ENCODE data around the gene TBC1D10A.

The TBC1D10A gene

DNA sequence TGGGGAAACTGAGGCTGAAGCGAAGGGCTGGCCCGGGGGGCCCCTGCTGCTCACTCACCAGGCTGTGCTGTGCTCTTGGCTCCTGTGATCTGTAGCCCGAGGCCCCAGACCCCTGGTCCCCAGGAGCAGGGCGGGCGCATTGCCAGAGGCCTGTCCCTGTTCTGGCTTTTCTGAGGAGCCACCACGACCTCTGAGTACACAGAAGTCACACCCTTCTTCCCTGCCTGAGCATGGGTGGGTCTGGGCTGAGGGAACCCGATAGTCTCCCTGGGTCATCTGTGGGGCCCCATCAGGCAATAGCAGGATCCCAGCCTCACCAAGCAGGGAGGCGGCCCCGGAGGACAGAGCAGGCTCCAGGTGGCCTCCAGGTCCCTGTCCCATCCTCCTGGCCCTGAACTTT is 42.6 kb downstream of the TBC1D10A start:
- DNase-seq = no peak

DNA sequence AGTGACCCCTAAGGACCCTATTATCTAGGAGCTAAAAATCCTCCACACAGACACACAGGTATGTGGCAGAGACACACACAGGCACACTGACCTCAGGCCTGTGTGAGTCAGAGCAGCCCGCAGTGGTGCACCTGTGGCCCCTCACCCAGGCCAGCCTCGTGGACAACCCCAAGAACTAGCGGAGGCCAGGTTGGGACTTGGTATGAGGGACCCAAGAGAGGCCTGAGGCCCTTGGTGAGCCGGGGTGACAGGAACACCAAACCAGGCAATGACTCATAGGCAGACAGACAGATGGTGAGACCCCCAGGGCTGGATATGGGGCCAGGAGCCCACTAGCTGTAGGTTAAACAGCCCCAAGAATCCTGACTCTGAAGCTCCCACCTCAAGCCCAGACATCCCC is 43.4 kb downstream of the TBC1D10A start:
- no peak for DNase-seq

DNA sequence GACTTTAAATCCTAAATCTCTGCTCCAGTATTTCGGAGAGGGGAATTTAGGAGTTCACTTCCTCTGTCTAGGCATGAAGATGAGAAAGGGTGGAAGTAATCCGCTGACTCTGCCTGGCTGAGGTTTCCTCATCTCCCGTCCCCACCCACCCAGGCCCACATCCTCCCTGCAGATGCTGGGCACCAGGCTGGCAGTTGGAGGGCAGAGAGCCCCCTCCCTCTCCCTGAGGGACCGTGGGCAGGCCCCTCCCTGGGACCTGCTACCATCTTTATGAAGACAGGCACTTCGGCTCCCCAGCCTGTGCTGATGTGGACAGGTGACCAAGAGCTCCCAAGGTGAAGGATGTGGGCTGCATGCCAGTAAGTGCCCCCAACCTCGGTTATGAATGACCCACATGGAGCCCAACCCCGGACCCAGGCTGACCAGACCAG is 44.1 kb downstream of the TBC1D10A start:
- peak; percentile 28 for DNase-seq

DNA sequence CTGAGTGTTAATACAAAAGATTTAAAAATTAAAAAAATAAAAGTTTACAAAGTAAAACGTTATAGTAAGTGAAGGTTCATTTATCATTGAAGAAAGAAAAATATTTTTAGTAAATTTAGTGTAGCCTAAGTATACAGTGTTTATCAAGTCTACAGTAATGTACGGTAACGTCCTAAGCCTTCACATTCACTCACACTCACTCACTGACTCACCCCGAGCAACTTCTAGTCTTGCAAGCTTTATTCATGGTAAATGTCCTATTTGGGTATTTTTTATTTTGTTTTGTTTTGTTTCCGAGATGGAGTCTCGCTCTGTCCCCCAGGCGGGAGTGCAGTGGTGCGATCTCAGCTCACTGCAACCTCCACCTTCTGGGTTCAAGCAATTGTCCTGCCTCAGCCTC is 46.2 kb downstream of the TBC1D10A start:
- no peak for DNase-seq

DNA sequence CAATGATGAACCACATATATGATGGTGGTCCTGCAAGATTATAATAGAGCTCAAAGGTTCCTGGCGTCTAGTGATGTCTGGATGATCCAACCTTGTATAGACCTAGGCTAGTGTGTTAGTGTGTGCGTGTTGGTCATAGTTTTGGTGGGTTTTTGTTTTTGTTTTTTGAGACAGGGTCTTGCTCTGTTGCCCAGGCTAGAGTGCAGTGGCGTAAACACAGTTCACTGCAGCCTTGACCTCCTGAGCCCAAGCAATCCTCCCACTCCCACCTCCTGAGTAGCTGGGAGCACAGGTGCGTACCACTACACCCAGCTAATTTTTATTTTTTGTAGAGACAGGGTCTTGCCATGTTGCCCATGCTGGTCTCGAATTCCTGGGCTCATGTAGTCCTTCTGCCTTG is 46.8 kb downstream of the TBC1D10A start:
- no peak for DNase-seq

DNA sequence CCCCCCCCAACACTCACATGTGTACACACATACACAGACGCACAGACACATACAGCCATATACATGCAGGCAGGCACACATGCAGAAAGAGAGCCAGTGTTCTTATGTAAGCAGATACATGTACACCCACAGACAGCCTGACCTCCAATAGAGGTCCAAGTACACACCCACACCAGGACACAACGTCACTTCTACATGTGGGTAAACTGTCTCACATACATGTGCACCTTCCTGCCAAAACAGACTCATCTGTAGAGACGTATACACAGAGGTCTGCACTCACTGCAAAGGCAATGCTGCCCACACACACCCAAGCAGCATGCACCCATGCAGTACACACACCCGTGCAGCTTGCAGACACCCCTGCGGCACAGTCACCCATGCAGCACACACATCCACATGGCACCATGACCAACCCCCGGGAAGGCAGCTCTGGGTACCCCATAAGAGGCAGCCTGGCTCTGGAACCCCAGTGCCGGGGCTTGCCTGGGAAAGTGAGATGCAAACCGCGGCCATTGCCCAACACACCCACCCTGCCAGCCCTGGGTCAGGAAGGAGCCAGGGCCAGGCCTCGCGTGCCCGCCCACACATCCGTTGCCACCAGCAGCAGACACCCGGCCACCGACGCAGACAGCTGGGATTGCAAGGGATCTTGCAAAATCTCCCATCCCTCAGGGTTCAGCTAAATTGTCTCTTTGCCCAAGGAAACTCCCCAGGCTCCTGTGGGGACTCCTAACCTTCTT is 47.5 kb downstream of the TBC1D10A start:
- no peak for DNase-seq

DNA sequence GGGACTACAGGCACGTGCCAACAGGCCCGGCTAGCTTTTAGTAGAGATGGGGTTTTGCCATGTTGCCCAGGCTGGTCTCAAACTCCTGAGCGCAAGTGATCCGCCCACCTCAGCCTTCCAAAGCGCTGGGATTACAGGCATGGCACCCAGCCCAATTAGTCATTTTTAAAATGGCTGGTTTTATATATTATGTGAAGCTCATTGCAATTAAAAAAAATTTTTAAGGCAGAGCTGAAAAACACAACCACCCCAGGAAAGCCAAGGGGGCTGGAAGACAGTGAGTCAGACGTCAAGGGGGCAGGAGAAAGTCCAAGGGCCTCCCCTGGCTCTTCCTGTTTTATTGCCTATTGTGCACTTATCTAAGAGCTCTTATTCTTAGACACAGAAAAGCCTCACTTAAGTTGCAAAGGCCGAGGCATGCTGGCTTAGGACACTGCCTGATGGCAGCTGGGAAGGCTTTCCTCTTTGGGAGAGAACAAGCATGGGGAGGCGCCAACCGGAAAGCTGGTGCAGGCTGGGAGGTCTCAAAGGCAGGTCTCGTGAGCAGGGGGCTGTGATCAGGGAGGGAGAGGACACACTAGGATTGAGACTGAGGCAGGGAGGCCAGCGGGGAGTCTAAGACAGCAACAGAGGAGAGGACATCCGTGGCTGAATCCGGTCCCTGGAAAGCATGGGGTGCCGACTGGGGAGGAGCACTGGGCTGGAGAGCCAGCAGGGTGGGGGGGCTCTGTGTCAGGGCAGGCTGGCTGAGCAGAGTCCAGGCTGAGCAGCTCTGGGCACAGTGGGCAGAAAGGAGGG is 49.0 kb downstream of the TBC1D10A start:
- peak; percentile 40 for DNase-seq

DNA sequence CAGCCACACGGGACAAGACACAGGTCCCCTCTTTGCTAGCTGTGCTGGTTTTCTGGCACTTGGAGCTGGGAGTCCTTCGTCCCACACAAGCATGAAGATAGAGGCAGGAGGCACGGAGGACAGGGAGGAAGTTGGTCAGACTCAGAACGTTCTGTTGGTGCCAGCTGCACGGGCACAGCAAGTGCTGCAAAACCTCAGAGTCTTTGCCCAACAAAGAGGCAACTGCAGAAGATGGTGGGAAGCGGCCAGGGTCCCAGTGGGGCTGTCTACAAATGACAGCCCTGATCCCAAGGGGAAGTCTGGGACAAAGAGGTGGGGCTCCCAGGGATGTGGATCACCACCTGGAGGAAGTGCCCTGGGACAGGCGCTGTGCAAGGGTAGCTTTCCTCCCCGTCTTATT is 50.7 kb downstream of the TBC1D10A start:
- no peak for DNase-seq

DNA sequence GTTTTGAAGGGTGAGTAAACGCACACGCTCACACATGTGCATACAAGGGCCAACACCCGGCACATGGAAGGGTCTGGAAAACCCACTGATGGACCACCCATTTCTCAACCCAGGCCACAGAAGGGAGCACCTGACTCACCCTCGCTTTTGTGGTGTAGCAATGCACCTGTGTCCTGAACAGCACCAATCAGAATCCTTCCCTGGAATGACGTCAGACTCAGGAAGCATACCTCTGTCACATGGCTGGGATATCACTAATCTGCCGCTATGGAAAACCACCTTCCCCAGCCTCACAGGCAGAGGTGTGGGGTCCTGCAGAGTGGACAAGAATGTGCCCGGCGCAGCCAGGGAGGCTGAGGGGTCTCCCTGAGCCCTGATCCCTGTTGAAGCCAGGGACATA is 51.1 kb downstream of the TBC1D10A start:
- no peak for DNase-seq

DNA sequence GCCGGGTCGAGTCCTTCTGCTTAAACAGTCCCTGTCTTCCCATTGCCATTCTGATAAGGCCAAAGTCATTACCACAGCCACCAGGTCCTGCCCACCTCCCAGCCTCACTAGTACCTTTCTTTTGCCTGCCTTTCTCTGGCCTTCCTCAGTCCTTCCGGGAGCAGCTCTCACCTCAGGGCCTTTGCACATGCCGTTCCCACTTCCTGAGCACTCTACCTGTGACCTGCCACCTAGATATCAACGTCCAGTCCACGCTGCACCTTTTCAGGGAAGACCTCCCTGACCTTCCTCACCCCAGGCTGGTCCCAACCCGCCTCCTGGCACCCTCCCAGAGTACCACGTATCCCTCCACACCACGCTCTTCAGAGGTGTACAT is 52.3 kb downstream of the TBC1D10A start:
- no peak for DNase-seq

DNA sequence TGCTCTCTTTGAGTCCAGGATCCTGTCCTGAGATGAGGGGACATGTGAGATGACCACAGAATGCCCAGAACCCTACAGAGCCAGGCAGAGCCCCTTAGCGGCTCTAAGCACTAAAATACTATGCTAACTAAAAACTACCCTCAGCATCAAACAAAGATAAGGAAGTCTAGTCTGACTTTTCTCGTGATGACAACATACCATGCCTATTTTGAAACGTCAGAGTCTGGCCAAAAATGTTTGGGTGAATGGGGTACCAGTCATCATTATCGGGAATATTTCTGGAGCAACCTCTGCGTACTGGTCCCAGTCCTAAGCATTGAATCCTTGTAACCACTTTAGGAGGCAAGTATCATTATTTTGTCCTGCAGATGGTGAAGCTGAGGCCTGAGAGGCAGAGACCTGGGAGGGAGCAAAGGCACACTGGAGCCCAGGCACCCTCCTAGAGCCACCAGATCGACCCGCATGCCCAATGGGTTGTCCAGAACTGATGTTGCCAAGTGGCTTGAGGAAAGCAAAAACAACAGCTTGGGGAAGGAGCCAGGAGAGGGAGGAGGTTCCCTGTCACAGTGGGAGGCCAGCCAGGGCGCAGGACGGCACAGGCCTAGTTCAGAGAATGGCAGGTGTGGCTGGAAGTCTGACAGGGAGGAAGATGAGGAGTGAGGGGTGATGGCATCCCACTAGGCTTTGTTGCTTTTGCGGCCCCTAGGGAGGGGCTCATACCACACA is 52.9 kb downstream of the TBC1D10A start:
- DNase-seq = no peak

DNA sequence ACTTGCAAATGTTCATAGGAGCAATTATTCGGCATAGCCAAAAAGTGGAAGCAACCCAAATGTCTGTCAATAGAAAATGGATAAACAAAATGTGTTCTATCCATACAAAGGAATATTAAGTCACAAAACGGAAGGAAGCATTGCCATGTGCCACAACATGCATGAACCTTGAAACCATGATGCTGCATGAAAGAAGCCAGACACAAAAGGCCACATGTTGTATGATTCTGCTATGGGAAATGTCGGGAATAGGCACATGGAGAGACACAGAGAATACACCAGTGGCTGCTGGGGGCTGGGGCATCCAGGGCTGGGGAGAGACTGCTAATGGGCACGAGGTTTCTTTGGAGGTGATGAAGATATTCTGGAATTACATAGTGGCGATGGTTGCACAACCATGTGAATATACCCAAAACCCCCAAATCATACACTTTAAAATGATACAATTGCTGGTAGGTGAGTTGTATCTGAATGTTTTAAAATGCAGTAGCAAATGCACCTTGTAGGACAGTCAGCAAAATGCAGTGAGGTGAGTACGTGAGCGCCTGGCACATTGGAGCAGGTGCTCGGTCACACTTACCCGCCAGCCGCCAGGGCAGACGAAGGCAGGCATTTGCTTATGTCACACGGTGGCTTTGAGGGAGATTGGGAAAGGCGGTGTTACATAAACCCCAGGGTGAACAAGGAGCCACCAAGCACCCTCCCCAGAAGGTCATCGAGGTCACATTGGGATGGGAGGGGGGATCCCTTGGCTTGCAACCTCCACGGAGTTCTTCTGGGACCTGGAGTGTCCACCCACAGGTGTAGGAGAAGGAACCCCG is 53.8 kb downstream of the TBC1D10A start:
- no peak for DNase-seq

DNA sequence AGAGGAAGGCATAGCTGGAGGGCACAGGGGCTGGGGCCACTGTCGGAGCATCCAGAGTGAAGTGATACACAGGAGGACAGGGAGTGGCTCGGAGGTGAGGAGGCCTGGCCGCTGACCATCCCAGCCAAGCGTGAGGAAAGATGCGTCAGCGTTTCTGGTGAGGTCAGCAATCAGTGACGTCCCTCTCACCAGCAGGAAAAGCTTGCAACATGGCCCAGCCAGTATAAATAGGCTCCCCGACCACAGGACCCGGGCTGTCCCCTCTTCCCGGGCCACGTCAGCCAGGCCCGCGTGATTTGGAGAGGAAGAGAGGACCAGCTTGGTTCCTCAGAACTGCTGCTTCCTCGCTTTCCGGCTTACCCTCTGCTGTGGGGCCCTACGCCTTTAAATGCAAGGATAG is 55.9 kb downstream of the TBC1D10A start:
- DNase-seq = no peak

DNA sequence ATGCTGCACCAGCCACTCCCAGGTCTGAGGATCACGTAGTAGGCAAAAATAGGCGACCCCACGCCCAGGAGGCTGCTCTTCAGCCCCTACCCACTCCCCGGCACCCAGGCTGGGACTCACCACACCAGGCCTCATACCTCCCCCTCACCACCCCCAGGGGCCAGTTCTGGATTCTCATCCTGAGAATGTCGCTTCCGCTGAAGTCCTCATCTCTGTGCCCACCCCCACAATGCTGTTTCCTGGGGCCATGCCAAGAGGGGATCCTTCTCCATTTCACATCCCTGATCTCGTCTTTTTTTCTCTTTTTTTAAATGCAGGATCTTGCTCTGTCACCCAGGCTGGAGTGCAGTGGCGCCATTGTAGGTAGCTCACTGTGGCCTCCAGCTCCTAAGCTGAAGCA is 58.4 kb downstream of the TBC1D10A start:
- DNase-seq = no peak

DNA sequence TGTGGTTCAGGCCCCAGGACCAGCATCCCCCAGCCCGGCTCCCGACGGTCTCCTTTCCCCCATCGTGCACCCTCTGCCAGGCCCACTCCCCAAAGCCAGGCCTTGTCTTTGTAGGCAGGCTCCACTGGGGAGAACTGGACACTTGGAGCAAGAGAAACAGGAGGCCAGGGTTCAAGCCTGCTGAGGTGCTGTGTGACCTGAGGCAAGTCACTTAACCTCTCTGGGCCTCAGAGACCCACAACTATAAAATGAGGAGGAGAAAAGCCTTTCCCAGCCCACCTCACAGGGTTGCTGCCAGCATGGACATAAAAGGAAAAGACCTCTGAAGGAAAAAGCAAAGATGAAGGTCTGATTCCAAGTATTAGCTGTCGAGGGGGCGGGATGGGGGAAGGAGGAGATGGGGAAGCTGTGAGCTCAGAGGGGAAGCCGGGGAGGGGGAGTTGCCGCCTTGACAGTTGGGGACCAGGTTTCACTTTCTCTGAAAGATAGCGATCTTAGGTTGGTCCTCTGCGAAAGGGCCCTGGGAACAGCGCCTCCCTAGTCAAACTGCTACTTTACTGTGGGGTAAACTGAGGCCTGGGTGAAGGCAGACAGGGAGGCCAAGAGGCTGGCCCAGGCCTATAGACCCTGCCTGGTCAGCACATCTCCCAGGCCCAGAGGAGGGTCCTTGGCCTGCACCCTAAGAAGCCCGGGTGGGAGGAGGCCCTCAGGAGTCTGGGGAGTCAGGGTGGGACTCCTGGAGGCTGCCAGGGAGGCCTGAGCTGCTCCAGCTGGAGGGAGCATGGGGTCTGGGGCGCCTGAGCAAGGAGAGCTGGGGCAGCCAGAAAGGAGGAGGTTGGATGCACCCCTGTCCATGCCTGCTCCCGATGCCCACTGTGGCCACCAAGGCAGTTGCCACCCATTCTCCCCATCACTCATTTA is 59.1 kb downstream of the TBC1D10A start:
- peak; percentile 58 for DNase-seq

DNA sequence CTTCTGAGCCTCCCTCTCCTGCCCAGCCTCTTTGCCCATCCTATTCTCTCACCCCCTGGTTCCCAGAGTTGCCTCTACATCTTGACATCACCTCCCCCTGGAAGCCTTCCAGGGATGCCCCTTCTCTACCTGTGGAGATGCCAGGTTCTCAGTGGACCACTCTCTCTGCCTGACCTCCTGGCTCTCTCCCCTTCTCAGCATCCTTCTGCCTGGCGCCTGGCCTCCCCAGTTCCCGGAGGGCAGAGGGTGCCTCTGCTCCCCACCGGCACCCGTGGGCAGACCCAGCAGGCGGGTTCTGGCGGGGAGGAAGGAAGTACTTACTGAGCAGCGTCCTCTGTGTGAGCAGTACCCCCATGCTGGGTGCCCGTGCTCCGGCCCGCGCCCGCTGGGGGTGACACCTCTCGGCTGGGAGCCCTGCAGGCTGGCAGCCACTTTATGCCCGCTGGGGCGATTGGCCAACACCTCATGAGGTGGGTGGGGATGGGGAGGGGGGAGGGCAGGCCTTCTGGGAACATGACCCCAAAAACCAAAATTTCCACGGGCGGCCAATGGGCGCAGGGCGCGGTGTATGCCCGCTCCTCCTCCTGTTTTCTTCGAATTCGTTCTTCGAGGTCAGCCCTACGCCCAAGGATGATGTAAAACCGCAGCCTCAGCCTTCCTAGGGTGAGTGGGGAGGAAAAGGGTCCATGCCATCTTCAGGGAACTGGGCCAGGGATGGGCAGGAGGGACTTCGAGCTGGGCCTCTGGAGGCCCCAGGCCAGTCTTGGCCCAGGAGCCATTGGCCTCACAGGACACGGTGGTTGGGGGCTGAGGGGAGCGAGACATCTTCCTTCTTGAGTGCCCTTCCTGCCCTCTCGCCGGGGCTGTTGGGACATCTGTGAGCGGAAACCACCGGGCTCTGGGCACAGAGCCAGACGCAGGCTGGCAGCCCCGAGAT is 60.0 kb downstream of the TBC1D10A start, which contains the start of gene OSM:
TSS of gene OSM (minus strand) at position 407 of the 937 bp plus-strand sequence. CDS start at position 355, 52 bp downstream.
- peak; percentile 89 for DNase-seq

DNA sequence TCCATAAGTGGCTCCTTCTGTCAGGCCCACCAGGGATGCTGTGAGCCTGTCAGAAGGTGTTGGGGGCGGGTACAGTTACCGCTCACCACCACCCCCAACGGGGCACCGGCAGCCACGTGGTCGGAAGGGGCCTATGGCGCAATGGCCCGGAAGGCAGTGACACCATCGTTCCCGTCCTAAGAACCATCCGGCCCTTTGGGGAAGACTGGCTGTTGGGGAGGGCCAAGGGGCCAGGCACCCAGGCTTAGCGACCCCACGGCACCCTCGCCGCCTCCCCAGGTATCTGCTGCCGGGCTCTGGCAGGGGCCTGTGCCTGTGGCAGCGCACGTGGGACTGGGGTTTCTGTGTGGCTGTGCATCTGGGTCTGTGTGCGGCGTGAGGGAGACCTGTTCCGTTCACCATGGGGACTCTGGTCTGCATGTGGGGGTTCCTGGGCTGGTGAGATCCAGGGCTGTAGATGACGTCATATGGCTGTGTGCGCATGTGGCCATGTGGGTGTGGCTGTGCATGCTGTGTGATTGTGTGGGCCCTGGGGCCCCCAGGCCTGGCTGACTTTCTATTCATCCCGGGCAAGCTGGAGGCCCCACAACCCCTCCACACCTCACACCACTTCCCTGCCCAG is 60.8 kb downstream of the TBC1D10A start:
- peak; percentile 84 for DNase-seq

DNA sequence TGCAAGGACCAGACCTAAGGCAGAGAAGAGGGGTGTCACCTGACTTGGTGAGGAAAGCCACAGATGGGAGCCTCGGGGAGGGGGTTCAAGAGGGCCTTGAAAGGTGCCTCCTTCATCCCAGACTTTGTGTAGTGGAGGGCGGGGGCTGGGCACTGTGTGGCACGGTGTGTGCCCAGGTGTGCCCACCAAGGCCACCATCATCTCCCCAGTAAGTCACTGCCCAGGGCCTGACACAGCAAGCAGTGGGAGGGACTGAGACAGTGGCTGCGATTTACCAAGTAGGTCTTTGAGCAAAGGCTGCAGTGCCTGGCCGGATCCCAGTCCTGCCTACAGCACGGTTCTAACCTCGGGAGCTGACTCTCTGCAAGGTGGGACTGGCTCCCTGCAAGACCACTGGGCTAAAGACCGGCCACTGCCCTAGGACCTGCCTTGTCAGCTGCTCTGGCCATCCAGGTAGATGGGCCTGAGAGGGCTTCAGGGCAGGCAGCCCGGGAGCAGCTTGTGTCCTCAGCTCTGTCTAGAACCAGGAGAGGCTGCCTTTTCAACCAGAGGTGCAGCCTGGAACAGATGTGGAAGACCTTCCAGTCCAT is 61.5 kb downstream of the TBC1D10A start:
- no peak for DNase-seq

DNA sequence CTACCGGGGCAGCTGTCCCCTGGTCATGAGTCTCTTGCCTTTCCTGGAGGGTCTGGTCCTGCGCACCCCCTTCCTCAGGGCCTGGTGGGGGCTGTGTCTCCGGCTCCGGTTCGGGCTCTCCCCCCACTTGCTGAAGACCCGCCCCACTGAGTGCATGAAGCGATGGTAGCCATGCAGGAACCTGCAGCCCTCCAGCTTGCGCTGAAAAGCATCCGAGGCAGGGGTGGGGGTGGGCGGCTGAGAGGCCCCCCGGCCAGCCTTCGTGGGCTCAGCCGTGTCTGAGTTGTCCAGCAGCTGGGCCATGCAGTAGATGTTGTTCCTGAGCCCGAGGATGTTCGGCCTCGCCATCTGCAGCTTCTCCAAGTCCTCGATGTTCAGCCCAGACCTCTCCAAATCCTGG is 62.9 kb downstream of the TBC1D10A start:
- DNase-seq = no peak

All from GDM1 (cell line).